ENCODE results near the gene AIFM3. TPM values are rescaled to one million over a fixed set of nuclear protein-coding genes. Genes with fewer than 3 reads are reported as not detected.
"Not testable (repeated sequence)": the region's sequence is repeated elsewhere in the genome, so short reads cannot be mapped to it uniquely, and the experiment has no call there.

The AIFM3 gene
- total RNA-seq, 1 donor: 0.72 TPM

- H3K27ac ChIP-seq (ENCODE audit: low read depth, low read length): peak overlapping the region; percentile 35
- H3K4me3 ChIP-seq (ENCODE audit: insufficient read depth, low read length): no peak overlapping the region
- H4K20me1 ChIP-seq (ENCODE audit: insufficient read depth, low read length): peaks cover 75% of the 10 kb centered on the region
- H3K36me3 ChIP-seq (ENCODE audit: insufficient read depth, low read length): peaks cover 8% of the 10 kb centered on the region
- H3K79me2 ChIP-seq (ENCODE audit: insufficient read depth, low read length): peaks cover 96% of the 10 kb centered on the region
- no peak for DNase-seq (ENCODE audit: insufficient read length, low spot score, missing footprints)
- no peak overlapping the region for H2AFZ ChIP-seq (ENCODE audit: low read length)
- TF ChIP-seq, protein P1, sequence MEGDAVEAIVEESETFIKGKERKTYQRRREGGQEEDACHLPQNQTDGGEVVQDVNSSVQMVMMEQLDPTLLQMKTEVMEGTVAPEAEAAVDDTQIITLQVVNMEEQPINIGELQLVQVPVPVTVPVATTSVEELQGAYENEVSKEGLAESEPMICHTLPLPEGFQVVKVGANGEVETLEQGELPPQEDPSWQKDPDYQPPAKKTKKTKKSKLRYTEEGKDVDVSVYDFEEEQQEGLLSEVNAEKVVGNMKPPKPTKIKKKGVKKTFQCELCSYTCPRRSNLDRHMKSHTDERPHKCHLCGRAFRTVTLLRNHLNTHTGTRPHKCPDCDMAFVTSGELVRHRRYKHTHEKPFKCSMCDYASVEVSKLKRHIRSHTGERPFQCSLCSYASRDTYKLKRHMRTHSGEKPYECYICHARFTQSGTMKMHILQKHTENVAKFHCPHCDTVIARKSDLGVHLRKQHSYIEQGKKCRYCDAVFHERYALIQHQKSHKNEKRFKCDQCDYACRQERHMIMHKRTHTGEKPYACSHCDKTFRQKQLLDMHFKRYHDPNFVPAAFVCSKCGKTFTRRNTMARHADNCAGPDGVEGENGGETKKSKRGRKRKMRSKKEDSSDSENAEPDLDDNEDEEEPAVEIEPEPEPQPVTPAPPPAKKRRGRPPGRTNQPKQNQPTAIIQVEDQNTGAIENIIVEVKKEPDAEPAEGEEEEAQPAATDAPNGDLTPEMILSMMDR (IDR thresholded peaks at IDR 0.05; ENCODE audit: extremely low read depth, low read depth, low read length): no peak
- no peaks in the 10 kb centered on the region for H3K9me3 ChIP-seq (ENCODE audit: low read depth, low read length)
- no peaks in the 10 kb centered on the region for H3K27me3 ChIP-seq (ENCODE audit: insufficient read depth, low read length)
- H3K4me1 ChIP-seq (ENCODE audit: insufficient read depth, low read length): peaks cover 7% of the 10 kb centered on the region
- H3K4me2 ChIP-seq (ENCODE audit: insufficient read depth, low read length): no peak overlapping the region
These were observed 26.1 kb upstream of the AIFM3 start for GRCh38 chr22:20940904-20941385.

GRCh38 chr22:20942203-20942902, 24.7 kb upstream of the AIFM3 start:
- H3K9me3 ChIP-seq (ENCODE audit: low read depth, low read length); H3K27me3 ChIP-seq (ENCODE audit: insufficient read depth, low read length); H3K4me2 ChIP-seq (ENCODE audit: insufficient read depth, low read length); H2AFZ ChIP-seq (ENCODE audit: low read length); DNase-seq (ENCODE audit: insufficient read length, low spot score, missing footprints); H3K4me3 ChIP-seq (ENCODE audit: insufficient read depth, low read length); H3K36me3 ChIP-seq (ENCODE audit: insufficient read depth, low read length); H3K27ac ChIP-seq (ENCODE audit: low read depth, low read length): not testable (repeated sequence)
- H4K20me1 ChIP-seq (ENCODE audit: insufficient read depth, low read length): peaks cover 77% of the 10 kb centered on the region
- peaks cover 17% of the 10 kb centered on the region for H3K4me1 ChIP-seq (ENCODE audit: insufficient read depth, low read length)
- peaks cover 96% of the 10 kb centered on the region for H3K79me2 ChIP-seq (ENCODE audit: insufficient read depth, low read length)

- H3K27ac ChIP-seq (ENCODE audit: low read depth, low read length): no peak overlapping the region
- H4K20me1 ChIP-seq (ENCODE audit: insufficient read depth, low read length): peaks cover 70% of the 10 kb centered on the region
- TF ChIP-seq, protein P1 (IDR thresholded peaks at IDR 0.05; ENCODE audit: extremely low read depth, low read depth, low read length): no peak
- H2AFZ ChIP-seq (ENCODE audit: low read length): no peak overlapping the region
- peaks cover 3% of the 10 kb centered on the region for H3K36me3 ChIP-seq (ENCODE audit: insufficient read depth, low read length)
- H3K4me1 ChIP-seq (ENCODE audit: insufficient read depth, low read length): peaks cover 17% of the 10 kb centered on the region
- no peak overlapping the region for H3K4me3 ChIP-seq (ENCODE audit: insufficient read depth, low read length)
- H3K4me2 ChIP-seq (ENCODE audit: insufficient read depth, low read length): no peak overlapping the region
- no peaks in the 10 kb centered on the region for H3K27me3 ChIP-seq (ENCODE audit: insufficient read depth, low read length)
- no peaks in the 10 kb centered on the region for H3K9me3 ChIP-seq (ENCODE audit: low read depth, low read length)
- peaks cover 96% of the 10 kb centered on the region for H3K79me2 ChIP-seq (ENCODE audit: insufficient read depth, low read length)
- no peak for DNase-seq (ENCODE audit: insufficient read length, low spot score, missing footprints)
These were observed 23.7 kb upstream of the AIFM3 start for GRCh38 chr22:20943104-20943933.

- peaks cover 17% of the 10 kb centered on the region for H3K4me1 ChIP-seq (ENCODE audit: insufficient read depth, low read length)
- H3K27me3 ChIP-seq (ENCODE audit: insufficient read depth, low read length): no peaks in the 10 kb centered on the region
- H4K20me1 ChIP-seq (ENCODE audit: insufficient read depth, low read length): peaks cover 70% of the 10 kb centered on the region
- H3K36me3 ChIP-seq (ENCODE audit: insufficient read depth, low read length): peaks cover 2% of the 10 kb centered on the region
- no peaks in the 10 kb centered on the region for H3K9me3 ChIP-seq (ENCODE audit: low read depth, low read length)
- no peak overlapping the region for H3K4me3 ChIP-seq (ENCODE audit: insufficient read depth, low read length)
- TF ChIP-seq, protein P1 (IDR thresholded peaks at IDR 0.05; ENCODE audit: extremely low read depth, low read depth, low read length): no peak
- peaks cover 96% of the 10 kb centered on the region for H3K79me2 ChIP-seq (ENCODE audit: insufficient read depth, low read length)
- H3K4me2 ChIP-seq (ENCODE audit: insufficient read depth, low read length): no peak overlapping the region
- no peak overlapping the region for H2AFZ ChIP-seq (ENCODE audit: low read length)
- H3K27ac ChIP-seq (ENCODE audit: low read depth, low read length): no peak overlapping the region
- no peak for DNase-seq (ENCODE audit: insufficient read length, low spot score, missing footprints)
These were observed 23.0 kb upstream of the AIFM3 start for GRCh38 chr22:20944042-20944441.

Data from osteoblast (primary cell).